Measurements from ENCODE around the gene CACNG4. TPM values are rescaled to one million over a fixed set of nuclear protein-coding genes. Genes with fewer than 3 reads are reported as not detected.

CACNG4 gene
- polyA plus RNA-seq, 4 donors: 3.3 to 5.3 (median 4.1) TPM

DNA sequence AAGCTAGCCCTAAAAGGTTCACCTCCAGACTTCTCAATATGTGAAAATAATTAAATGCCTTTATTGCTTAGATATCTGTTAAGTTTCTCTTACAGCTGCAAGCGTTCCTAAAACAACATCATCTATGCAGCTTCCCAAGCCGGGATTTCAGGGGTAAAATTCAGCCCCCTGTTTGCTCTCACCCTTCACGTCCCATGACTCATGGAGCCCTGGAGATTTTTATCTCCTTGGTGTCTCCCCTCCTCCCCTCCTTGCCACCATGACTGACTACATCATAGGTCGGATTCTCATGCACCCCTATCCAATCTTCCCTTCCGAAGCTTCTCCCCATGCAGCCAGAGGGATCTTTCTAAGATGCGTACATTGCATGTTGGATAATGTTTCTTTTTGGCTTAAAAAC lies 21.0 kb upstream of the CACNG4 start:
- no peak for DNase-seq (ENCODE audit: low read depth in 4 of 4, low spot score in 2 of 4)

DNA sequence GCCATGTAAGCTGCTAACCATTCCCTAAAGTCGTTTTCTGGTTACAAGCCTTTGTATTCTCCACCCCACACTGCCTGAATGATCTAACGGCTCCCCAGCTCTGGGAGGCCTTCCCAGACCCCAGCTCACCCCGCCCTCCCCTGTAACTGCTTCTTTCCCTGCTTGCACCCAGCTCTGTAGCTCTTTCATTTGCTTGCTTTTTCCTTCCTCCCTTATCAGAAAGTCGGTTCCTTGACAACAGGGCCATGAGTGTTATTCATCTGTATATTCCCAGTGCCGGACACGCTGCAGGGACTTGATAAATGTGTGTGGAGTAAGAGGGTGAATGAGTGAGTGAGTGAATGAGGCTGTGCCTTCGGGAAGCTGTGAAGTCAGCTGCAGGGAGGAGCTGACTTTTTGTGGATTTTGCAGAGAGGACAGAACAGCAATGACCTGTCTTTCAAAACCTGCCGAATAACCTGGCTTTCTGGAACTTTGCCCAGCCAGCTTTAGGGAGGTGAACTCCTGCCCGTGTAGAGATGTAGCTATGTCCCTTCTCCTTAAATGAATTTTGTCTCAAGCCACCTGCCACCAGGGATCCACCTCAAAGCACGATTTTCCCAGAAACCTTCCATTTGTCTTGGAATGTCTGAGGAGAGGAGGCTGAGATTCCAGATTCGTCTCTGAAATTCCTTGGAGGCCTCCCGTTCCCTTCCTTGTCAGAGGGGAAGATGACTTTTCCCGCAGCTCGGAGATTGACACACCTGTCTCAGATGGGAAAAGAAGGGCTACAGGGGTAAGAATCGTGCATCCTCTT lies 20.0 kb upstream of the CACNG4 start:
- DNase-seq (ENCODE audit: low read depth in 4 of 4, low spot score in 2 of 4): no peak

DNA sequence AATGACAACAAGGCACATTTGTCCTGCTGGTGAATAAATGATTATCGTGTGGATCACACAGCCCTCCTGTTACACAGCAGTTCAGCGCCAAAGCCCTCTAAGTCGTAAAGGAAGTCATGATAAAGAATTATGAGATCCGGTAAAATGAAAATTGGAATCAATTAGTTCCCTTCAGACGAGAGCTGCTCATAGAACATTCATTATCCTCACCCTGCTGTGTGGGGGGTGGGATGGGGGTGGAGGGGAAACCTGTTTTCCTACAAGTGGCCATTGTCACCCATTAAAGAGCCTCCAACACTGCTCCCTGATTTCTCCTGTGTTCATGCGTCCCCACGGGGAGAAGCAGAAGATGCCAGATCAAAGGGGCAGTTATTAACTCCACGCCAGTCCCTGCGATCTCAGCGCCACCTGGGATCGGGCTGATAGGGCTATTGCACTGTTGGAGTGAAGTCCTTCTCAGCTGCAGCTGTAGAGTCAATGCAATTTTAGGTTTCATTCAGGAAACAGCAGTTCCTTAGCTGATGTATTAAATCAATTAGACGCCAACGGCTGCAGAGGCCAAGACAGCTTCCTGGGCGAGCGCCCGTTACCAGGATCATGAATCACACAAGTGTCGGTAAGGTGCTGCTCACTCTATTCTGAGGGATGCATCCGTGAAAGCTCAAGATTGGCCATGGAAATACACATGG lies 19.2 kb upstream of the CACNG4 start:
- DNase-seq (ENCODE audit: low read depth in 4 of 4, low spot score in 2 of 4): no peak

GRCh38 chr17:66946251-66946650 lies 18.3 kb upstream of the CACNG4 start:
- DNase-seq (ENCODE audit: low read depth in 4 of 4, low spot score in 2 of 4): no peak

DNA sequence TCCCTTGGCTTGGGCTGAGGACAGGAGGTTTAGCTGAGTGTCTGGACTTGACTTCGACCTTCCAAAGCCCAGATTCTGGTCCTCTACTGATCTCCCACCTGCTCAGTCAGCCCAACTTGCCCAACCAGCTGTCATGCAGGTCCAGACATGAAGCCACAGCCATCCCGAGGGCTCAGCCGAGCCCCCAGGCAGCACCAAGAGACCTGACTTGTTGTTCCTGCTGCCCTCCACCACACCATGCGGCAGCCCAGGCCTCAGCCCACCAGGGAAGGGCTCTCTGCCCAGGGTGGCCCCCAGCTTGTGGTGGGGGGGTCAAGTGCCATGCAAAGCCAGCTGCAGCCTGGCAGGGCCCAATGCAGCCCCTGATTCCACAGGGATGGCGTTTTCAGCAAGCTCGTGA lies 17.2 kb upstream of the CACNG4 start:
- DNase-seq (ENCODE audit: low read depth in 4 of 4, low spot score in 2 of 4): no peak

DNA sequence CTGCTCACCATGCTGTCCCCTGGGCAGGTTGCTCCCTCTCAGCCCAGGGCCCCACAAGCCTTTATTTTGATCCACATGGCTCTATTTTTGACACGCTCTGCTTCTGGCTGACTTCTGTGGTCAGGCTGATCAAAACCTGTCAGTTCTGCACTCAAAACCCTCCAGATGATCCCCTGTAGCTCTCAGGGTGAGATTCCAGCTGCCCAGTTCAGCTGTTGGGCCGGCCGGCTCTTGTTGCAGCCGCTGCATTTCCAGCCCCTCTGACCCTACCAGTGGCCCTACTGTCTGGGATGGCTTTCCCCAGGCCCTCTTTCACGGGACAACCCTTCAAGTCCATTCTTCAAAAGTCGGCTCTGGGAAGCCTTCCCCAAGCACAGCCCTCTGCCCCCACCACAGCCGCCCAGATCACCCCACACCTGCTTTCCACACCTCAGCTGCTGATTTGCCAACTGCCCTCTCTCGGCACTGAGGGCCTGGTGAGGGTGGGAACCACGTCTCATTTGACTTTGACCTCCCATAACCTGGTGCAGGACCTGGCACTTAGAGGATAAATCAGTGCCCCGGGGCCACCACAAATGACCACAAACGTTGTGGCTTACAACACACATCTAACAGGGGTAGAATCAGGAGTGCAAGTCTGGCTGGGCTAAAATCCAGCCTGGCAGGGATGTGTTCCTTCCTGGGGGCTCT lies 16.3 kb upstream of the CACNG4 start:
- DNase-seq (ENCODE audit: low read depth in 4 of 4, low spot score in 2 of 4): no peak

DNA sequence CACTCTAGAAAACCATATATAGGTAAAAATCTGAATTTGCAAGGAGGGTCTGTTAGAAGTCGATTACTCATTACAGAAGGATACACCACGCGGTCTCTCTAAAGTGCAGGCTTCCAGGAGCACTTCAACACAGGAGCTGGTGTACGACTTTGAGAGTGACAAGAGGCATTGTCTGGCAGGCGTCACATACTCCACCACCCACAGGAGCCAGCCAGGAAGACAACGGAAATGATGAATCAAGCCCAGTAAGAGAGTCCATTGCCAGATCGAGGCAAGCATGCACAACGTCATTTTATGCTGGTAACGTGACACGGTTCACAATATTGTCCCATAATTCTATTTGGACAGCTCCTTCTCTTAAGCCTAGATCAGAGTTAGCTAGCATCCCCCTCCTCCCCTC lies 15.0 kb upstream of the CACNG4 start:
- no peak for DNase-seq (ENCODE audit: low read depth in 4 of 4, low spot score in 2 of 4)

DNA sequence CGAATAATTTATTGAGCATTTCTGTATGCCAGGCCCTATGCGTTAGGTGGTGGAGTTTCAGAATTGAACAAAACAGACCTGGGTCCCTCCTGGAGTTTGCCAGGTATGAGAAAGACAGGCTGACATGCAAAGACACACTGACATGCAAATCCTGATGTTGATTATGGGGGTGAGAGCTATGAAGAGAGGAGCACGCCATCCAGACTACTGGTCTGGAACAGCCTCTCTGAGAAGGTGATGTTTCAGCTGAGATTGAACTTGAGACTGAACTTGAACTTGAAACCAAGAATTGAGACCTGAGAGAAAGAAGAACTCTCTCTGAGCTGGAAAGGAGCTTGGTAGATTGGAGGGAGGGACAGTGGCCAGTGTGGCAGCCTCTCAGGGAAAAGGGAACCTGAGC lies 14.2 kb upstream of the CACNG4 start:
- DNase-seq (ENCODE audit: low read depth in 4 of 4, low spot score in 2 of 4): no peak

DNA sequence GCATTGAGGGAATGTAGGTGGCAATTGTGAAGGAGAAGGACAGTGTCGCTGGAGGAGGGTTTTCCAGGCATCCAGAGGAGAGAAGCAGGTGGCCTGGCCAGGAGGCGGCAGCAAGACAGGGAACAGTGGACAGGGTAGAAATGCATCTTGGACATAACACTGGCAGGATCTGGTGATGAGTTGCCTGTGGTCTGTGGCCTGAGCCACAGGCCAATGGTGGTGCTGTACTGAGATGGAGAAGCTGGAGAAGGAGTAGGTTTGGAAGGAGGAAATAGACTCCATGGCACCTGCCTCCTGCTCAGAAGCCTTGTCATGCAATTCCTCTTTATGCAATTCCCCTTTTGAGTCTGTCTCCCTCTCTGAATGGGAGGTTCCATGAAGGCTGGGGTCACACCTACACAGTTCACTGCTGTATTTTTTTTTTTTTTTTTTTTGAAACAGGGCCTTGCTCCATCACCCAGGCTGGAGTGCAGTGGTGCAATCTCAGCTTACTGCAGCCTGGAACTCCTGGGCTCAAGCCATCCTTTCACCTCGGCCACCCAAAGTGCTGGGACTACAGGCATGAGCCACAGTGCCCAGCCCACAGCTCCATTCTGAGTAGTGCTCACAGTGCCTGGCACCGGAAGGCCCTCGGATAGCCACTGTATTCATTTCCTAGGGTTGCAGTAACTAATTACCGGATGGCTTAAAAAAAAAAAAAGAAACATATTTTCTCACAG lies 13.5 kb upstream of the CACNG4 start:
- no peak for DNase-seq (ENCODE audit: low read depth in 4 of 4, low spot score in 2 of 4)

- no peak for DNase-seq (ENCODE audit: low read depth in 4 of 4, low spot score in 2 of 4)
Observed at GRCh38 chr17:66951605-66951953, 12.9 kb upstream of the CACNG4 start.

- no peak for DNase-seq (ENCODE audit: low read depth in 4 of 4, low spot score in 2 of 4)
Observed at GRCh38 chr17:66952031-66952524, 12.4 kb upstream of the CACNG4 start.

DNA sequence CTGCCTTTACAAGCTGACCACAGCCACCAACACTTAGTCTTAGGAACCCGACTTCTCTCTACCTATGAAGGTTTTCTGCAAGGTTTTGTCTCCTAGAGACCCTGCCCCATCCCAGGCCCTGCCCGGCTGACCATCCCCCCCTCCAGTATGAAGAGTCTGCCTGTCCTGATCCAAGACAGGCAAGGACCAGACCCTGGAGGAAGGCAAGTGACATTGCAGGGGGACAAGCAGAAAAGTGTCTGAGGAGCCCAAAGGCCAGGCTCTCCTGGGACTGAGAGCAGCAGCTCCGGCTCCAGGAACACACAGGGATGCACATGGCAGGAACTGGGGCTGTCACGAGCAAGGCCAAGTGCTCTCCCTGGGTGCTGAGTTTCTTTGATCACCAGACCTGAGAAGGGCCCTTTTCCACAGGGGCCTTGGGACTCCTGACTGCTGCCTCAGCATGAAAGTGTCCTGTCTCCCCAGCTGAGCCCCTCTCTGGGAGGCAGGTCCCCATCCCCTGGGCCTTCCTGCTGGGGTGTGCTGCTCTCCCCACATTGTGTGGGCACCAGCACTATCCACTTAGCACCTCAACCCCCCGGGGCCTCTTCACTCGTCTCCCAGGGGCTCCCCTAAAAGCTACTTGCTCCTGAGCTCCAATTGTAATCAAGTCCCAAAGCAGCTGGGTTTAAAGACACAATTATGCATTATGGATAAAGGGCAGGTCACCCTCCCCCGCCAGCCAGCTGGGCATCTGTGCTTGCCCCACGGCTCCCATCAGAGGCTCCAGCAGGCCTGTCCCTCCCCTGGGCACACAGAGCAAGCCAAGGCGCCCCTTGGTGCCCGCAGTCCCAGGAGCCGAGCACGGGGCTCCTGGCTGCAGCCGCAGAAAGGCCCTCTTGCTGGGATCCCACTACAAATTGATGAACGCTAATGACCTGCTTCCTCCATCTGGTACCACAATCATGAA lies 11.6 kb upstream of the CACNG4 start:
- no peak for DNase-seq (ENCODE audit: low read depth in 4 of 4, low spot score in 2 of 4)

- DNase-seq (ENCODE audit: low read depth in 4 of 4, low spot score in 2 of 4): no peak
Observed at GRCh38 chr17:66953630-66954020, 10.9 kb upstream of the CACNG4 start.

- no peak for DNase-seq (ENCODE audit: low read depth in 4 of 4, low spot score in 2 of 4)
Observed at GRCh38 chr17:66954632-66955031, 9.9 kb upstream of the CACNG4 start.

DNA sequence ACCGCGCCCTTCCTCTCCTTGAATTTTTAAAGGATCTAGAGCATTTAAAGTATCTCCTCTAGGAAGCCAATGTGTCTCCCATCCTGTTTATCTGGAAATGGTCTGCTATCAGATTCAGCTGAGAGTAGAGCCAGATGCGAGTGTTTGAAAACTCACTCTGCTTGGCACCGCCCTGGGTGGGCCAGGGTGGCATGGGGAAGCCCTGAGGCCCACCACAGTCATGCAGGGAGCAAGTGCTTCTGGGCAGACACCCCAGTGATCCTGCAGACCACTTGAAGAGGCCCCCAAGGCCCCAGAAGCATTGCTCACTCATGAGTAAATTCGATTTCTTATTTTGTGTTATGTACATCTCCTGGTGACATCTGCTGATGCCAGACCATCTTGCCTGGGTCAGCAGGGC lies 8.7 kb upstream of the CACNG4 start:
- DNase-seq (ENCODE audit: low read depth in 4 of 4, low spot score in 2 of 4): no peak

- no peak for DNase-seq (ENCODE audit: low read depth in 4 of 4, low spot score in 2 of 4)
Observed at GRCh38 chr17:66956941-66957340, 7.6 kb upstream of the CACNG4 start.

- DNase-seq (ENCODE audit: low read depth in 4 of 4, low spot score in 2 of 4): no peak
Observed at GRCh38 chr17:66957343-66957742, 7.2 kb upstream of the CACNG4 start.

GRCh38 chr17:66957951-66958579 lies 6.4 kb upstream of the CACNG4 start:
- DNase-seq (ENCODE audit: low read depth in 4 of 4, low spot score in 2 of 4): no peak

- DNase-seq (ENCODE audit: low read depth in 4 of 4, low spot score in 2 of 4): no peak
Observed at GRCh38 chr17:66959641-66960375, 4.7 kb upstream of the CACNG4 start.

Measured in left renal cortex interstitium (tissue), 4 donors.